GM19025 (cell line): ENCODE data around the gene PTCRA.
A peak's percentile ranks its signal among the peaks of the same experiment; 100 is the strongest.
"Not testable (repeated sequence)": the region's sequence is repeated elsewhere in the genome, so short reads cannot be mapped to it uniquely, and the experiment has no call there.

ENCODE experiments used
- ATAC-seq: cut with Tn5 transposase; IDR thresholded peaks from one replicate; pipeline ENCODE4 v1.9.1; 2021; ENCODE audit warnings: mild to moderate bottlenecking, low read depth, moderate library complexity; ENCODE audit not compliant: unreplicated experiment

The PTCRA gene

GRCh38 chr6:42902429-42903263 is 13.2 kb upstream of the PTCRA start:
- not testable (repeated sequence) for ATAC-seq

- ATAC-seq: no peak
These were observed 11.4 kb upstream of the PTCRA start for GRCh38 chr6:42904467-42904866.

- no peak for ATAC-seq
These were observed 8.5 kb upstream of the PTCRA start for GRCh38 chr6:42907336-42907735.

- no peak for ATAC-seq
These were observed 6.0 kb upstream of the PTCRA start for GRCh38 chr6:42909835-42910234.

- no peak for ATAC-seq
These were observed 4.5 kb upstream of the PTCRA start for GRCh38 chr6:42911171-42912021.

GRCh38 chr6:42914546-42914945 is 1.3 kb upstream of the PTCRA start:
- no peak for ATAC-seq

- no peak for ATAC-seq
These were observed 435 bp downstream of the PTCRA start for GRCh38 chr6:42916288-42916687.

- ATAC-seq: no peak
These were observed 5.9 kb downstream of the PTCRA start for GRCh38 chr6:42921801-42922200.

- ATAC-seq: no peak
These were observed 7.8 kb downstream of the PTCRA start for GRCh38 chr6:42923666-42924065.

- no peak for ATAC-seq
These were observed 9.5 kb downstream of the PTCRA start for GRCh38 chr6:42925248-42925857.

- ATAC-seq: peak; percentile 69
These were observed 13.3 kb downstream of the PTCRA start, which contains the start of gene CNPY3 for GRCh38 chr6:42928986-42929820. CNPY3 (plus strand) TSS chr6:42929480; CDS start chr6:42929571, 91 bp downstream.

- peak; percentile 47 for ATAC-seq
These were observed 14.0 kb downstream of the PTCRA start for GRCh38 chr6:42929821-42930360.

- no peak for ATAC-seq
These were observed 16.6 kb downstream of the PTCRA start for GRCh38 chr6:42932412-42932811.

- ATAC-seq: no peak
These were observed 17.4 kb downstream of the PTCRA start for GRCh38 chr6:42933205-42933604.

GRCh38 chr6:42935322-42935721 is 19.5 kb downstream of the PTCRA start:
- ATAC-seq: no peak

- no peak for ATAC-seq
These were observed 20.5 kb downstream of the PTCRA start for GRCh38 chr6:42936398-42936797.

- ATAC-seq: no peak
These were observed 21.9 kb downstream of the PTCRA start for GRCh38 chr6:42937548-42938427.

- no peak for ATAC-seq
These were observed 22.6 kb downstream of the PTCRA start for GRCh38 chr6:42938428-42938796.
